Caki2 (cell line): Measurements from ENCODE around the gene PCK1. TPM values are rescaled to one million over a fixed set of nuclear protein-coding genes. Genes with fewer than 3 reads are reported as not detected.

Experiments used
- DNase-seq: peaks from one replicate; pipeline ENCODE4 v3.0.0-alpha.2; 2015; ENCODE audit warnings: low read depth
- in situ Hi-C: cut with HindIII; loops from 2 replicates; pipeline ENCODE4 v1.10.0; 2016; ENCODE audit warnings: low sequenced_read_pairs, low pct_unique_long_range_greater_than_20kb, mixed read lengths
- total RNA-seq: library from RNA; depleted of rRNA; stranded (reverse); fragments of >200 nt; shearing (Covaris generic); gene quantifications from 2 replicates; pipeline ENCODE4 v1.2.3, GENCODE V29; 2014; ENCODE audit warnings: low replicate concordance

PCK1 gene
- total RNA-seq, 1 experiment from 2014 or later: 1.0 TPM

GRCh38 chr20:57581202-57582028, 20.5 kb downstream of the PCK1 start:
- no peak for DNase-seq
- in situ Hi-C loops: no loop called here

DNA sequence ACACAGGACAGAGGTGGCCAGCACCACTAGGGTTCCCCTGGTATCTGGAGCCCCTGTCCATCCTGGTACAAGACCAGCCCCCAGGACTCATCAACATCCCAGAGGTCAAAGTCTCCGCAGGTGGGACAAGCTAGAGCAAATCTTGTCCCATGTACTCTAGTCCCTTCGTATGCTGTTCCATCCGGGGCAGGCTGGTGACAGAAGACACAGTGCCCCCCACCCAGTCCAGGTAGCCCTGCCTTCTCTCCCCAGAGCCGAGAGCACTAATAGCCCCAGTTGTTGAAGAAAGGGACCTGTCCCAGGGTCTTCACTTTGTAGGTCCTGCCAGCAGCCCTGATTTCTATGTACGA, 21.1 kb downstream of the PCK1 start:
- in situ Hi-C loops: no loop called here
- DNase-seq: no peak

GRCh38 chr20:57582432-57583288, 21.8 kb downstream of the PCK1 start:
- DNase-seq: no peak
- in situ Hi-C loops: no loop called here

- in situ Hi-C loops: no loop called here
- no peak for DNase-seq
Measured at GRCh38 chr20:57583289-57584257, 22.7 kb downstream of the PCK1 start.

DNA sequence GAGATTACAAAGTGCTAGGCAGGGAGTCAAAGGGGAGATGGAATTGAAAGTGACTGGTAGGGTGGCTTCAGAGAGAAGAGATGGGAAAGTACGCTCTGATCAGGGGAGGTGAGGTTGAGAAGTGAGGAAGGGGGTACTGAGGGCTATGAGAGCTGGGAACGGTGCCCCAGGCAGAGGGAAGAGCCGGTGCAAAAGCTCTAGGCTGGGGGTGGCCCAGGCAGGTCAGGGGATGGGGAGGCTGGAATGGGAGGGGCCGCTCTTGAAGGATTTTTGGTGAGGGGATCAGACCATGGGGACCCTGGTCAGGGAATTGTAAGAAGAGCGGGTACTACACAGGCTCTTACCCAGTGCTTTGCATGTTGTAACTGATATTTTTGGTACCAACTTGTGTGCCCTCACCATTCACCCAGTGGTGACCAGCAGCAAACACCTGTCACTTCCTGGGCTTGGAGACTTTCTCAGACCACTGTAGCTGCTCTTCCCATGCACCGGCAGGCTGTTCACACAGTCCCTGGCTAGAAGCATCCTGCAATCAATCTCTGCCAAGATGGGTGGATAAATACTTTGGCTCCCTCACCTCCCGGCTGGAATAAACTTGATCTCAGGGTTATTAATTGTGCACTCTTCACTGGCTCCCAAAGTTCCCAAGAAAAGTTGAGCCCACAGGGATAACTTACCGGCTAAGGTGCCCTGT, 24.0 kb downstream of the PCK1 start:
- in situ Hi-C loops: no loop called here
- no peak for DNase-seq

DNA sequence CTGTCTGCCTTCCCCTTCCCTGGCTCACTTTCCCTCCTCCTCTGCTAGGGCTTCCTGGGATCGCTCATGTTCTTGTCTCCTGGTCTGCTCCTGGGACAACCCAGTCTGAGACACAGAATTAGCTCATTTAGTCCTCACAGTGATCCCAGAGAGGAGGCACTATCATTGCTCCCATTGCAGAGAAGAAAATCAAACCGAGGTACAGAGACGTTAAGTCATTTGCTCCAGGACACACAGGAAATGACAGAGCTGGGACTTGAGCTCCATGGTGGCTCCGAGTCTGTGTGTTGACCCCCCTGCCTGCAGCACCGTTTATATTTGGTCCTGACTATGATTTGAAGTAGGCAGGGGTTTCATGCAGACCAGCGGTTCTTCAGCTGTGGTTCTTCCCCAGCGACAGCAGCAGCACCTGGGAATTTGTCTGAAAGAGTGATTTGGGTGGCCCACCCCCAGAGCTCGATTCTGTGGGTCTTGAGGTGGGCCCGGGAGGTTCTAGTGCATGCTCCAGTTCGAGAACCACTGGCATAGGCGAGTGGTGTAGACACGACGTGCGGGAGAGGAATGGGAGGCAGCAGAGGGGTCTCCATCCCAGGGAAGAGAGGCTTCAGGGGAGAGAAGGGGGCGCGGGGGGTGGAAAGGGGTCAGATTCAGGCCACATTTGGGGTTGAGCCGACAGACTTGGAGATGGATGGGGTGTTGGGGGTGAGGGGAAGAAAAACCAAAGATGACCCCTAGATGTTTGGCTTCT, 24.7 kb downstream of the PCK1 start:
- in situ Hi-C loops: no loop called here
- DNase-seq: no peak

DNA sequence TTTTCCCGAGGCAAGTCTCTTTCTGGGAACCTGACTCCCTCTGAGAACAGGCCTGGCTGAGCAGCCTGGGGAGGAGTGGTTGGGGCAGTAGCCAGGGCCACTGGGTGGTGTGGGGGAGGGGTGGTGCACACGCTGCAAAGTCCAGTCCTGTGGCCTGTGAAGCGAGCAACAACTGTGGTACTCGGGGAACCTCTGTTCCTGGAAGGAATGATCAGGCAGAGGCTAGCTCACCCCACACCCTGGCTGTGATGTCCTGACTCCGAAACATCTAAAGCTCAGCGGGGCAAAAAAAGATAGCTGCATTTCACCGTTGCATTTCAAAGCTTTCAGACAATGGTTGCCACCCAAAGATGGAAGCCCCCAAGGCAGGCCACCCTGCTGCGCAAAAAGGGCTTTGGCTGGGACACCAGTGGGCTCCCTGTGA, 25.5 kb downstream of the PCK1 start:
- DNase-seq: no peak
- in situ Hi-C loops: no loop called here

- no peak for DNase-seq
- in situ Hi-C loops: no loop called here
Measured at GRCh38 chr20:57586943-57587277, 26.0 kb downstream of the PCK1 start.

DNA sequence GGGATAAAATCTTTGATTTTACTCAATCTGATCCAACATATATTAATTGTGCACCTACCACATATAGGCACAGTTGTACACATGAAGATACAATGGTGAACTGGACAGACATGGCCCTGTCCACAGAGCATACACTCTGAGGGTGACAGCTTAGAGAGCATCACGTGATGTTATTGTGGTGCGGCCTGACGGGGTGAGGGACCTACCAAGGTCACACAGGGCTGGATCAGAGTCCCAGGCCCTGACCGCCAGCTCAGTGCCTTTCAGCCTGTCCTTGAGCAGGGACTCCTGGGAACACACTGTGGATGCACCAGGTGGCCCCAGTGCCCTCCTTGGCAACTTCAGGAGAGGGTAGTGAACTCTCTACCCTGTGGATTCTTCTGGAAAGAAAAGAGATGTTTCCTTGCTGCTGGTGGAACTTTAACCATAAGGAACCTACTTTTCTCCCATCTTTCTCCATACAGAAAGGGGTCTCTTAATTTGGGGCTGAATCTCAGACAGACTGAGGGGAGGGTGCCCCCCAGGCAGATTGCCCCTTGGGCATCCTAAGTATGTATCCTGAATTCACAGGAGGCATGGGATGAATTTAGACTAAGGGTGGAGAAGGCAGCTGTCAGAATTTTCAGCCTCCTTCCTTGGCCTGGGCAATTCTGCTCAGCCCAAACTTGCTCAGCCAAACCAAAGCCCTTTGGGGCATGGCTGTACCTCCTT, 26.5 kb downstream of the PCK1 start:
- in situ Hi-C loops: no loop called here
- DNase-seq: no peak

DNA sequence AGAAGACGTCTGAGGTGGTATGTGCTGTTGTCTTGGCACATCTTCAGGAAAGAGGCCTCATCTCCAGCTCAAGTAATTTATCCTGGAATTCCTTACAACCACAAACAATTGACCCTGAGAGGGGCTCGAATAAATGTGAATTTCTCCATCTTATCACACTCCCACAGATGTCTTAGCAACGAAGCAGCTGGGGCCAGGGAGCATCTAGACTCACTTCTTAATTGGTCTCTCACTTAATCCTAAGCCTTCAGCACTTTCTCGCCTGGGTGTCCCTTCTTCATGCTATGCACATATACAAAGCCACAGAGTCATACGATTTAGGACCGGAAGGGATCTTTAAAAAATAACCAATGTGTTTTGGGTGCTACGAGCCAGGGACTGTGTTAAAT, 27.1 kb downstream of the PCK1 start:
- in situ Hi-C loops: no loop called here

GRCh38 chr20:57588596-57588995, 27.7 kb downstream of the PCK1 start:
- no peak for DNase-seq
- in situ Hi-C loops: no loop called here

More for the DNA sequence above, 27.1 kb downstream of the PCK1 start:
- no peak for DNase-seq

- in situ Hi-C loops: no loop called here
- no peak for DNase-seq
Measured at GRCh38 chr20:57589123-57589727, 28.3 kb downstream of the PCK1 start.

DNA sequence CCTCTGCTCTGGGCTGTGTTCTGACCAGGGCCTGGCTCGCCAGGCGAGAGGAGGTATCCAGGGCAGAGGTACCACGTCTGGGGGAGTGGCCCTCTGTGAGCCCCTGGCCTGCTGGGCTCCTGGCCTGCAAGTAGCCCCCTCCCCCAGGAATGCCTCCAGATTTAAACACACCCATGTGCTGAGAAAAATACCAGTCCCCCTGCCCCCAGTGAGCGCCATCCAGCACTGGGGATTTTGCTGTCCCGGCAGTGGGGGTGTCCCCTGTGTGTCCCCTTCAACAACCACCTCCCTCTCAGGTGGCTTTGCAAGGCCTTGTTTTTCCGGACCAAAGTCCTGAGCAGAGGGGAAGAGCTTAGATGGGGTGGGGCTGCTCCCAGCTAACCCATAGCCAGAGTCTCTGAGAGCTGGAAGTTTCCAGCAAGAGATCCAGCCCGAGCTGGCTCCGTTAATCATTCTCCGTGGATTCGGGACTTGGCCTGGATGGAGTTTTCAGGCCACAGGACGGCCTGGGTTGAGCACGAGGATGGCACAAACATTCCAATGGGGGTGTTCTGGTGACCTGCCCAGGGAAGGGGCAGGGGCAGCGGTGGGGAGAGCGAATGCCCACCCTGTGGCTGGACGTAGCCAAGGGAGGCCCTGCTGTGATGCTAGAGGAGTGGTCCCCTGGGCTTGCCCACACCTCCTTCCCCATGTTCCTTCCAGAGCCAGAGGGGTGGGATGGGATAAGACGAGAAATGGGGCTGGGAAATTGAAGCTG, 29.0 kb downstream of the PCK1 start:
- in situ Hi-C loops: no loop called here
- DNase-seq: no peak

DNA sequence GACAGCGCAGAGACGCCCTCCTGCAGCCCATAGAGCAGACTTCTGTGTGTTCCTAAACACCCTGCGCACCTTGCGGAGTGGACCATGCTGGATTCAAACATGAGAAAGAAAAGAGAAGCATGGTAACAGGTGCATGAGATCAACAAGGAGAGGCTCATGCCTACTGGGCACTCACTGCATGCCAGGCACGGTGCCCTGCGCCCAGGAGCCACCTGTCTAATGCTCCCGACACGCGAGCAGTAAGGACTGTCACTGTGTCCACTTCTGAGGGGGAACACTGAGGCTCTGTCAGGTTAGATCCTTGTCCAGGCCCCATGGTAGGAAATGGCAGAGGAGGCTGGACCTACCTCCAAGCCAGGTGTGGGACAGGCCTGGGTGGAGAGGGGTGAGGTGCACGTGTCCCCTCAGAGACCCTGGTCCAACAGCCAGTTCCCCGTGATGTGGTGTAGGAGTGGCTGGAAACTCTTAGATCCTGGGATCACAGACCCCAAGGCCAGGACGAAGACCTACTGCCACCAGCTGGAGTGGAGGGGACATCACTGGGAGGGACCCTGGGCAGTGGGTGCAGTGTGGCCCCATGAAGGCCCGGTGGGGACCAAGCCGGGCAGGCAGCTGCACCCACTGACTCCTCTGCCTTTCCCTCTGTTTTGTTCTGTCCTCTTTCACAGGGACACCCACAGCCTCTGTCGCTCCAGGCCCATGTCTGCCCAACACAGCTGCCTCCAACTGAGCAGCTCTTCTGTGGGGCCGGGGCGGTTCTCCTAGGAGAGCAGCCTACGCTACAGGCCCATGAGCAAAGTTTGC, 29.8 kb downstream of the PCK1 start:
- no peak for DNase-seq
- in situ Hi-C loops: no loop called here
